Upper lobe of right lung (tissue), 1 donor: Measurements from ENCODE around the gene P2RY6. TPM values are rescaled to one million over a fixed set of nuclear protein-coding genes. Genes with fewer than 3 reads are reported as not detected.
A peak's percentile ranks its signal among the peaks of the same experiment; 100 is the strongest.

Experiments
- ATAC-seq: fragments of 200-7000 bp; cut with Tn5 transposase; one replicate; pipeline ENCODE4 v1.9.1; 2020; ENCODE audit warnings: mild to moderate bottlenecking, moderate library complexity
- DNase-seq: peaks from one replicate; pipeline ENCODE4 v3.0.0-alpha.2; 2020
- H3K27ac ChIP-seq: fragments of 200-600 bp; one replicate; pipeline ENCODE4 v1.8.0; 2022
- H3K27me3 ChIP-seq: fragments of 200-600 bp; one replicate; pipeline ENCODE4 v1.8.0; 2022; ENCODE audit warnings: mild to moderate bottlenecking
- H3K36me3 ChIP-seq: fragments of 200-600 bp; one replicate; pipeline ENCODE4 v1.8.0; 2022
- H3K4me1 ChIP-seq: fragments of 200-600 bp; one replicate; pipeline ENCODE4 v1.8.0; 2022
- H3K4me3 ChIP-seq: fragments of 200-600 bp; one replicate; pipeline ENCODE4 v1.8.0; 2022; ENCODE audit warnings: mild to moderate bottlenecking
- H3K9me3 ChIP-seq: fragments of 200-600 bp; one replicate; pipeline ENCODE4 v1.8.0; 2022
- intact Hi-C: fragments of 100-400 bp; cut with DNase I; formaldehyde crosslinking; loops from one replicate; pipeline ENCODE4 v1.11.0; 2022
- total RNA-seq: library from RNA; stranded (reverse); fragmentation: NEBNext Ultra II Directional; extraction: Animal tissue kit (Norgen Biotek cat#: 25700); gene quantifications from one replicate; pipeline ENCODE4 v1.2.1, GENCODE V29; 2021
- TF ChIP-seq, protein P1 (sequence below): fragments of 200-600 bp; IDR thresholded peaks from one replicate; pipeline ENCODE4 v1.8.0; 2022; ENCODE audit warnings: antibody characterized with exemption
- donor health status: DM: no; HTN: yes; CAD: no; lungs with severe emphysema.

The P2RY6 gene
- total RNA-seq, 1 donor from 2014 or later = 3.2 TPM

DNA sequence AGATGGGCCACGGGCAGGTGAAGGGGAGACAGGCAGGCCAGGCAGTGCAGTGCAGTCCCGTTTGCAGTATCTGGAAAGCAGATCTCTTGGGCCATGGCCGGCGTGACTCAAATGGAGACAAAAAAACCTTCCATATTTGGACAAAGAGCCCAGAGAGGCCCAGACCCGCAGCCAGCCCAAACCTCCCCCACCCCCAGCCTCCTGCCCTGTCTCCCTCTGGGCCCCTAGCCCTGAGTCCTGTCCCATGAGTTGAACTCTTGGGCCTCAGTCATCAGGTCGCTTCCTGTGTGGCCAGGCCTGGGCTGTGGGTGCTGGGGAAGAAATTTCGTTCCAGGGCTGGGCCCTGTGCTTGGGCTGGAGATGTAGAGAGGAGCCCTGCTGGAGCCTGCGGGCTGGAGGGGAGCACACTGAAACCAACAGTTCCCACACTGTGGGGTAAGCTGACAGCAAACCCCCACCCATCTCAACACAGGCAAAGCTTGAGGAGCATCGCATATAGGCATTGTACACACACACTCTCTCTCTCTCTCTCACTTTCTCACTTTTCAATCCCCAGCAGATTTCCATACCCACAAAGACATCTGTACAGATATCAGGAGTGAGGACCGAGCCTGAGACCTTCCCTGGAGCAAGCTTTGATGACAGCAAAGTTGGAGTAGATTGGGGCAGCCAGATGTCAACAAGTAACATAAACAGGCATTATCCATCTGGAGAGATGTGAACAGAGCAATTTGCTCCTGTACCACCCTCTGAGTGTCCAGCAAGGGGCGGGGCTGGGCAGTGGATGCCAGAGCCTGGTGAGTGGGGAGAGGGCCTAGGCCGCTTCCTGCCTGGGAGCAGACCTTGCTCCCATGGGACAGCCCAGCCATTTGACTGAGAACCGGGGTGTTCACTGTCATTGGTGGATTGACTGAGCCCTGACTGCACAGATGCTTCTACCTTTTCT is 53.2 kb downstream of the P2RY6 start:
- peaks cover 79% of the 10 kb centered on the region for H3K4me1 ChIP-seq
- H3K36me3 ChIP-seq = no peaks in the 10 kb centered on the region
- peak overlapping the region; percentile 63 for H3K27ac ChIP-seq
- DNase-seq (no peak), ATAC-seq (no peak)
- H3K4me3 ChIP-seq = no peak overlapping the region
- intact Hi-C loops = no loop called here
- no peaks in the 10 kb centered on the region for H3K9me3 ChIP-seq
- TF ChIP-seq, protein P1, sequence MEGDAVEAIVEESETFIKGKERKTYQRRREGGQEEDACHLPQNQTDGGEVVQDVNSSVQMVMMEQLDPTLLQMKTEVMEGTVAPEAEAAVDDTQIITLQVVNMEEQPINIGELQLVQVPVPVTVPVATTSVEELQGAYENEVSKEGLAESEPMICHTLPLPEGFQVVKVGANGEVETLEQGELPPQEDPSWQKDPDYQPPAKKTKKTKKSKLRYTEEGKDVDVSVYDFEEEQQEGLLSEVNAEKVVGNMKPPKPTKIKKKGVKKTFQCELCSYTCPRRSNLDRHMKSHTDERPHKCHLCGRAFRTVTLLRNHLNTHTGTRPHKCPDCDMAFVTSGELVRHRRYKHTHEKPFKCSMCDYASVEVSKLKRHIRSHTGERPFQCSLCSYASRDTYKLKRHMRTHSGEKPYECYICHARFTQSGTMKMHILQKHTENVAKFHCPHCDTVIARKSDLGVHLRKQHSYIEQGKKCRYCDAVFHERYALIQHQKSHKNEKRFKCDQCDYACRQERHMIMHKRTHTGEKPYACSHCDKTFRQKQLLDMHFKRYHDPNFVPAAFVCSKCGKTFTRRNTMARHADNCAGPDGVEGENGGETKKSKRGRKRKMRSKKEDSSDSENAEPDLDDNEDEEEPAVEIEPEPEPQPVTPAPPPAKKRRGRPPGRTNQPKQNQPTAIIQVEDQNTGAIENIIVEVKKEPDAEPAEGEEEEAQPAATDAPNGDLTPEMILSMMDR = no peak
- H3K27me3 ChIP-seq = no peaks in the 10 kb centered on the region

DNA sequence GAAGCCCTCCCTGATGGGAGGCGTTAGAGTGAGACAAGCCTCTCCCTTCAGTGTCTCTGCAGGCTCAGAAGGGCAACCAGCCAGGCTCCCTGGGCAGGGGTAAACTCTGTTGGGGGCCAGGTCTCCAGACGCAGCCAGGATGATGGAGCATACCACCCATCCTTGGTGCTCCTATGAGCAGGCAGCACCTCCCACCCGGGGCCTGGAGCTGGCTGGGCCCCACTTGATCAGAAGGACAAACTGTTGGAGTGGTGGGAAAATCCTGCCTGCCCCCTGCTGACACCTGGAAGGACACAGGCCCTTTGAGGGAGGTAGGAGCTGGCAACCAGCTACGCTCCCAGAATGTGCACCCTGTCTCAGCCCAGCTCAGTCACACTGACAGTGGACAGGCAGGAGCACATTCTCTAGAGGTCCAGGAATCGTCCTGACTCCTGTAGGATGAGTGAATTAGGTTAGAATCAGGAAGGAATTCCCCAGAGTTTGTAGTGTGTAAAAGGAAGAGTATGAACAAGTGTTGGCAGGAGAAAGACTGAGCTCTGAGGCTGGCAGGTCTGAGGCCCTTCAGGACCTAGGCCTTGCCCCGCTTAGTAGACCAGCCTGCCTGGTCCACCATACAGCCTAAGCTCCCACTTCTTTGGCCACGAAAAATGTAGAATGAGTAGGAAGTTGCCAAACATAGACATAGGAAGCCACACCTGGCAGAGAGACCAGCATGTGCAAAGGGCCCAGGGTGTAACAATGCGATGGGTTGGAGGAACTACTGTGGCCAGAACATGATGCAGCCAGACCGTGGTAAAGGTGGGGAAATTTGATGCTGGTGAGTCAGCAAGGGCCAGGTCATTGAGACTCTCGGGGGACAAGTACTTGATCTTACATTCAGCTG is 55.0 kb downstream of the P2RY6 start:
- Histone ChIP-seq H3K4me3 (no peak overlapping the region), H3K27me3 (no peaks in the 10 kb centered on the region), H3K9me3 (no peaks in the 10 kb centered on the region), H3K27ac (peak overlapping the region; percentile 25), H3K36me3 (no peaks in the 10 kb centered on the region), H3K4me1 (peaks cover 78% of the 10 kb centered on the region)
- no peak for DNase-seq
- TF ChIP-seq, protein P1 = no peak
- peak; percentile 4 for ATAC-seq
- intact Hi-C loops = no loop called here

DNA sequence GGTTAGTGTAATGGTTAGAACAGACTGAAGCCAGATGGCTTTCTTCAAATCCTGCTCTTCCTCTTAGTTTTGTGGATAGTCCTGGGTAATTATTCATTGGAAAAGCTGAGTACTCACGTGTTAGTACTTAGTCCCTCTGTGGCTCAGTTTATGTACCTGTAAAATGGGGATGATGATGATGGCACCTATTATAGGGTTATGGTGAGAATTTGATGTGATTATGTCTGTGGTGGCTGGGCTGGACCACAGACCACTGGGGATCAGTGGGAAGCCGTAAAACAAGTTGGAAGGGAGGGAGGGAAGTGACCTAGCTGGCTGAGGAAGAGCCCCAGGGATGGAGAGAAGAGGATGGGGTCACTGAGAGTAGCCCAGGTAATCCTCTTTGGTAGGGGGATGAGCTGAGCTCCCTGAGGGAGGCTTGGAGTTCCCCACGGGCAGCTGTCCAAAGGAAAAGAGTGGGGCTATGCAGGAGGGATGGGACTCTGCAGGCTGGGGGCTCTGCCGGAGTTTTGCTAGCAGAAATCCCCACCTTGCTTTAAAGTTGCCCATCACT is 55.8 kb downstream of the P2RY6 start:
- intact Hi-C loops = no loop called here
- H3K27ac ChIP-seq = no peak overlapping the region

DNA sequence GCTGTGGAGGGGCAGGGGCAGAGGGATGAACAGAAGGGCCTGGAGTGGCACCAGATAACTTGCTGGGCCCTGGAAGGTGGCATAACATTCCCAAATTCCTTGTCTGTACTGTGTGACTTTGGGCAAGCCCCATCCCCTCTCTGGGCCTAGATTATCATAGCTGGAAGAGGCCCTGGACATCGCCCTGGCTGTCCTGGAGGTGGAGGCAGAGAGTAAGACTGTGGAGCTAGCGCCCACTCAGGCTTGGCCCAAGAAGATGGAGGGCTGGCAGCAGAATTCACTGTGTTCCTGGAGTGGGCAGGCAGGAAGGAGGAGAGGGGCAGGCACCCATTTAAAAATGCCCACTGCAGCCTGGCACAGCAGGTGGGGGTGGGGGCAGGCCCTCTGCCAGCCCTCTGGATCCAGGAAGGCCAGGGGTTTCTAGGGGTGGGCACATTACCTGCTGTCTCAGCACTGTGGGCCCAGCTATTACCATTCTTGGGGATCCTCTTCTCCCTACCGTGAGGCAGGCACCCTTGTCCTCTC is 58.5 kb downstream of the P2RY6 start:
- Histone ChIP-seq H3K27ac (peak overlapping the region; percentile 27), H3K36me3 (no peaks in the 10 kb centered on the region), H3K9me3 (no peaks in the 10 kb centered on the region), H3K27me3 (no peaks in the 10 kb centered on the region), H3K4me1 (peaks cover 78% of the 10 kb centered on the region), H3K4me3 (no peak overlapping the region)
- TF ChIP-seq, protein P1 = peak; percentile 29
- no peak for DNase-seq
- intact Hi-C loops = no loop called here
- ATAC-seq = peak; percentile 36

More for the DNA sequence above, 55.8 kb downstream of the P2RY6 start:
- ATAC-seq (no peak), DNase-seq (no peak)
- H3K9me3 ChIP-seq = no peaks in the 10 kb centered on the region
- H3K27me3 ChIP-seq = no peaks in the 10 kb centered on the region
- TF ChIP-seq, protein P1 = no peak
- H3K4me1 ChIP-seq = peaks cover 76% of the 10 kb centered on the region
- no peak overlapping the region for H3K4me3 ChIP-seq
- H3K36me3 ChIP-seq = no peaks in the 10 kb centered on the region

DNA sequence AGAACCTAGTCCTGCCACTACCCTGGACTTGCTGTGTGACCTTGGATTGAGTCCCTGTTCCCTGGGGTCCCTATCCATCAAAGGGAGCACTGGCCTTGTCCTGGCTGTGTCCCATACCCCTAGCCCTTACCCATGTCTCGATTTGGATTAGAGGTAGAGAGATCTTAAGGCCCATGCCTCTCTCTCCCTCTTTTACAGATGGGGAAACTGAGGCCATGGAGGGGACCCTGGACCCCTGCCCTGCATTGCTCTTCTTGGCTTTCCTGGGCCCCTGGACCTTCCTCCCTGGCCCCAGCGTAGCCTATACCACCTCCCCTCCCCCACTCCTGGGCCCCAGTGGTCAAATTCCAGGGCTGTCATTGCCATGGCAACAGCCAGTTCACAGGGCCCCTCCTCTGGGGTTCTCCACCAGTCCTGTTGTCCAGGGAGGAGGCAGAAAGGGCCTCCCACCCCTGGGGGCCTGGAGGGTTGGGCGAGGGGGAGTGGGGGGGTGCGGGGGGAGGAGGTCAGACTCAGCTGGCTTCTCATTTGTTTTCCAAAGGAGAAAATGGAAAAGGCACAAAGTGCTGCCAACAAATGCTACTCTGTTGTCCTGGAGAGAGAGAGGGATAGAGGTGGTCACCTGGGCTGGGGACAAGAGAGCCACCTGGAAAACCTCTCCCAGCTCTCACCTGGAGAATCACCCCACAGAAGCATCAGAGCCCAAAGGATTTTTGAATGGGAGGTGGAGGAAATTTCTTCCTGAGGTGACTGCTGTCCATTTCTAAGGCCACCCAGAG is 59.2 kb downstream of the P2RY6 start:
- Histone ChIP-seq H3K27ac (peak overlapping the region; percentile 26), H3K4me1 (peaks cover 77% of the 10 kb centered on the region), H3K27me3 (no peaks in the 10 kb centered on the region), H3K4me3 (no peak overlapping the region), H3K9me3 (no peaks in the 10 kb centered on the region), H3K36me3 (no peaks in the 10 kb centered on the region)
- intact Hi-C loops = no loop called here
- DNase-seq (no peak), ATAC-seq (no peak)
- TF ChIP-seq, protein P1 = no peak
